ENCODE measurements around the gene HRG.

GRCh38 chr3:186713499-186713898, 47.7 kb downstream of the HRG start:
- TF ChIP-seq, protein P1, sequence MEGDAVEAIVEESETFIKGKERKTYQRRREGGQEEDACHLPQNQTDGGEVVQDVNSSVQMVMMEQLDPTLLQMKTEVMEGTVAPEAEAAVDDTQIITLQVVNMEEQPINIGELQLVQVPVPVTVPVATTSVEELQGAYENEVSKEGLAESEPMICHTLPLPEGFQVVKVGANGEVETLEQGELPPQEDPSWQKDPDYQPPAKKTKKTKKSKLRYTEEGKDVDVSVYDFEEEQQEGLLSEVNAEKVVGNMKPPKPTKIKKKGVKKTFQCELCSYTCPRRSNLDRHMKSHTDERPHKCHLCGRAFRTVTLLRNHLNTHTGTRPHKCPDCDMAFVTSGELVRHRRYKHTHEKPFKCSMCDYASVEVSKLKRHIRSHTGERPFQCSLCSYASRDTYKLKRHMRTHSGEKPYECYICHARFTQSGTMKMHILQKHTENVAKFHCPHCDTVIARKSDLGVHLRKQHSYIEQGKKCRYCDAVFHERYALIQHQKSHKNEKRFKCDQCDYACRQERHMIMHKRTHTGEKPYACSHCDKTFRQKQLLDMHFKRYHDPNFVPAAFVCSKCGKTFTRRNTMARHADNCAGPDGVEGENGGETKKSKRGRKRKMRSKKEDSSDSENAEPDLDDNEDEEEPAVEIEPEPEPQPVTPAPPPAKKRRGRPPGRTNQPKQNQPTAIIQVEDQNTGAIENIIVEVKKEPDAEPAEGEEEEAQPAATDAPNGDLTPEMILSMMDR (IDR thresholded peaks at IDR 0.05), result no peak
- no peak for TF ChIP-seq POLR2A (IDR thresholded peaks at IDR 0.05)
